ENCODE measurements around the gene MICAL2.

DNA sequence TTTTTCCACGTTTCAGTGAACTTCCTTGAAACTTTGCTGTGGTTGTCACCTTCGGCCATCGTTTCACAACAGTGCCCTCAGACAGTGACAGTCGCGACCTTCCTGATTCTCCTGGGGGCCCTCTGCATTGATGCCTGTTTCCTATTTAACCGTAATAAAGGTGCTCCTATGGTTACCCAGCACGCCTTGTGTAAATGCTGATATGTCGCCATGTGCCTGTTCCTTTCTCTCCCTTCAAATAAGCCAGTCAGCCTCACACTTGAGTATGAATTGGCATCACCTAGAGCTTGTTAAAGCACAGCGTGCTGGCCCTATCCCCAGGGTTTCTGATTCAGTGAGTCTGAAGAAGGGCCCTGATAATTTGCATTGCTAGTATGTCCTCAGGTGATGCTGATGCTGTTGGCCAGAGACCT is 104.8 kb downstream of the MICAL2 start:
- no peak for TF ChIP-seq CTCF (IDR thresholded peaks at IDR 0.05)
- TF ChIP-seq ZFX (IDR thresholded peaks at IDR 0.05; ENCODE audit: borderline replicate concordance): no peak

All from 22Rv1 (cell line).